ENCODE measurements around the gene MXD1. TPM values are rescaled to one million over a fixed set of nuclear protein-coding genes. Genes with fewer than 3 reads are reported as not detected.

MXD1 gene
- total and polyA plus RNA-seq, 7 donors: 5.4 to 102 (median 7.8) TPM

GRCh38 chr2:69943000-69943842 lies 28.3 kb downstream of the MXD1 start:
- no peak overlapping the region for H3K4me3 ChIP-seq
- H3K4me1 ChIP-seq: no peaks in the 10 kb centered on the region
- intact Hi-C loops (cut with DNase I): no loop called here
- no peaks in the 10 kb centered on the region for H3K9me3 ChIP-seq
- DNase-seq: no peak
- peaks cover 0 to 2% (median 0%) of the 10 kb centered on the region in 3 donors for H3K27me3 ChIP-seq
- TF ChIP-seq POLR2AphosphoS5 (IDR thresholded peaks at IDR 0.05) (no peak), EP300 (IDR thresholded peaks at IDR 0.05) (no peak), POLR2A (IDR thresholded peaks at IDR 0.05) (no peak), CTCF (IDR thresholded peaks at IDR 0.05) (no peak)
- 91% methylated on average over 11 of the region's 11 CpGs for WGBS, 2 donors
- peaks cover 6 to 48% (median 7%) of the 10 kb centered on the region in 4 donors for H3K36me3 ChIP-seq
- H3K27ac ChIP-seq: no peak overlapping the region

- Histone ChIP-seq H3K9me3 (no peaks in the 10 kb centered on the region), H3K4me1 (peaks cover 0 to 5% (median 2%) of the 10 kb centered on the region in 4 donors), H3K4me3 (no peak overlapping the region), H3K27ac (no peak overlapping the region), H3K27me3 (peaks cover 0 to 9% (median 5%) of the 10 kb centered on the region in 3 donors), H3K36me3 (peaks cover 0 to 40% (median 1%) of the 10 kb centered on the region in 4 donors)
- no peak for TF ChIP-seq CTCF (IDR thresholded peaks at IDR 0.05)
- no peak for TF ChIP-seq POLR2A (IDR thresholded peaks at IDR 0.05)
- TF ChIP-seq POLR2AphosphoS5 (IDR thresholded peaks at IDR 0.05): no peak
- TF ChIP-seq EP300 (IDR thresholded peaks at IDR 0.05): no peak
- intact Hi-C loops (cut with DNase I): no loop called here
- DNase-seq: no peak
- 71 to 86% methylated on average over 9 of the region's 9 CpGs for WGBS, 2 donors
These were observed 29.1 kb downstream of the MXD1 start for GRCh38 chr2:69943843-69944525.

GRCh38 chr2:69944756-69945155 lies 29.8 kb downstream of the MXD1 start:
- peaks cover 0 to 17% (median 5%) of the 10 kb centered on the region in 3 donors for H3K27me3 ChIP-seq
- intact Hi-C loops (cut with DNase I): no loop called here
- H3K4me3 ChIP-seq: no peak overlapping the region
- 94 to 97% methylated on average over 7 of the region's 7 CpGs for WGBS, 2 donors
- no peak for DNase-seq
- no peaks in the 10 kb centered on the region for H3K9me3 ChIP-seq
- H3K4me1 ChIP-seq: peaks cover 0 to 5% (median 2%) of the 10 kb centered on the region in 4 donors
- H3K27ac ChIP-seq: no peak overlapping the region
- peaks cover 0 to 34% (median 0%) of the 10 kb centered on the region in 4 donors for H3K36me3 ChIP-seq
- TF ChIP-seq POLR2AphosphoS5 (IDR thresholded peaks at IDR 0.05): no peak
- TF ChIP-seq CTCF (IDR thresholded peaks at IDR 0.05): no peak
- no peak for TF ChIP-seq POLR2A (IDR thresholded peaks at IDR 0.05)
- TF ChIP-seq EP300 (IDR thresholded peaks at IDR 0.05): no peak

- Histone ChIP-seq H3K4me3 (no peak overlapping the region), H3K9me3 (no peaks in the 10 kb centered on the region), H3K27ac (no peak overlapping the region), H3K4me1 (peaks cover 0 to 5% (median 2%) of the 10 kb centered on the region in 4 donors), H3K27me3 (peaks cover 0 to 17% (median 5%) of the 10 kb centered on the region in 3 donors), H3K36me3 (peaks cover 0 to 27% (median 0%) of the 10 kb centered on the region in 4 donors)
- intact Hi-C loops (cut with DNase I): no loop called here
- no peak for TF ChIP-seq POLR2AphosphoS5 (IDR thresholded peaks at IDR 0.05)
- TF ChIP-seq CTCF (IDR thresholded peaks at IDR 0.05): no peak
- no peak for TF ChIP-seq EP300 (IDR thresholded peaks at IDR 0.05)
- no peak for TF ChIP-seq POLR2A (IDR thresholded peaks at IDR 0.05)
- WGBS, 2 donors: 85 to 93% methylated on average over 8 of the region's 8 CpGs
- DNase-seq: no peak
These were observed 30.5 kb downstream of the MXD1 start for GRCh38 chr2:69945441-69945840.

Data from sigmoid colon (tissue), 7 donors.